HG03378 (cell line): ENCODE results near the gene ASCC2.
A peak's percentile ranks its signal among the peaks of the same experiment; 100 is the strongest.

Experiments used
- ATAC-seq: cut with Tn5 transposase; IDR thresholded peaks from one replicate; pipeline ENCODE4 v1.9.1; 2021; ENCODE audit warnings: mild to moderate bottlenecking, moderate library complexity; ENCODE audit not compliant: unreplicated experiment

Gene ASCC2

DNA sequence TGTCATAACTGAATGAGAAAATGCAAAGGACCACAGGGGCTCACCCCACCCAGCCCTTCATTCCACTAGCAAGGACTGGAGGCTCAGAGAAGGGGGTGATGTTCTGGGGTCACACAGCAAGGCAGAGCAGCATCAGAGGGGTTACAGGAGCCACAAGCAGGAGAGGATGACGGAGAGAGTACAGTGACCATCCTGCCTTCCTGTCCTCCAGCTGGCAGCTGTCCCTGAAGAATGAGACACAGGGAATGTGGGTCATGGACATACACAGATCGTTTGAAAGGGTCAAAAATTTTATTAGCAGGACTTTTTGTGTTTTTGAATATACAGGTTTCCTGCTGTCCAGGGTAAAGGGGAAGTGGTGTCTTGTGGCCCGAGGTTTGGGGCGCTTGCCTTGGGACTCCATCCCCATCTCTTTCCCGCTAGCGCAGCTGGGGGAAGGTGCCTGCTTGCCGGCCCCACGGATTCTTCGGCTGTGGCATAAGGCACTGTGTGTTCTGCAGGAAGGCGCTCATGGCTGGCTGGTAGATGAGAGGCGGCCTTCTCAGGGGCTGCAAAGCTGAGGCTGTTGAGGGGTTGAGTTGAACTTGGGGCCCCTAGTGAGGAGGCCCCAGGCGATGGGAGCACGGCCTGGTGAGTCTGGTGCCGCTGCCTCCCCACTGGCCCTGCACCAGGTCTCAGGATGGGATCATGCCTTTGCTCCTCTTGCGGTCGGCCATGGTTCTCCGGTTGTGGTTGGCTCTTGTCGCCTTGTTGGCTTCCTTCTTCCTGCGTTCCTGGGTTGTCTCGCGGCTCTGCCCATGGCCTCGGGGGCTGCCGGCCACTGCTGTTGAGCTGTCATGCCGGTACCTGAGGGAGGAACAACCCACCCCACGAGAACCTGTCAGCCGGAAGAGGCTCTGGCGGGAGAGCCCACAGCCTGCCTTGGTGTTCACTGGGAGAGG is 49.5 kb downstream of the ASCC2 start:
- no peak for ATAC-seq

- no peak for ATAC-seq
Observed at GRCh38 chr22:29787371-29787980, 50.6 kb downstream of the ASCC2 start.

GRCh38 chr22:29786031-29786430 is 52.0 kb downstream of the ASCC2 start:
- no peak for ATAC-seq

DNA sequence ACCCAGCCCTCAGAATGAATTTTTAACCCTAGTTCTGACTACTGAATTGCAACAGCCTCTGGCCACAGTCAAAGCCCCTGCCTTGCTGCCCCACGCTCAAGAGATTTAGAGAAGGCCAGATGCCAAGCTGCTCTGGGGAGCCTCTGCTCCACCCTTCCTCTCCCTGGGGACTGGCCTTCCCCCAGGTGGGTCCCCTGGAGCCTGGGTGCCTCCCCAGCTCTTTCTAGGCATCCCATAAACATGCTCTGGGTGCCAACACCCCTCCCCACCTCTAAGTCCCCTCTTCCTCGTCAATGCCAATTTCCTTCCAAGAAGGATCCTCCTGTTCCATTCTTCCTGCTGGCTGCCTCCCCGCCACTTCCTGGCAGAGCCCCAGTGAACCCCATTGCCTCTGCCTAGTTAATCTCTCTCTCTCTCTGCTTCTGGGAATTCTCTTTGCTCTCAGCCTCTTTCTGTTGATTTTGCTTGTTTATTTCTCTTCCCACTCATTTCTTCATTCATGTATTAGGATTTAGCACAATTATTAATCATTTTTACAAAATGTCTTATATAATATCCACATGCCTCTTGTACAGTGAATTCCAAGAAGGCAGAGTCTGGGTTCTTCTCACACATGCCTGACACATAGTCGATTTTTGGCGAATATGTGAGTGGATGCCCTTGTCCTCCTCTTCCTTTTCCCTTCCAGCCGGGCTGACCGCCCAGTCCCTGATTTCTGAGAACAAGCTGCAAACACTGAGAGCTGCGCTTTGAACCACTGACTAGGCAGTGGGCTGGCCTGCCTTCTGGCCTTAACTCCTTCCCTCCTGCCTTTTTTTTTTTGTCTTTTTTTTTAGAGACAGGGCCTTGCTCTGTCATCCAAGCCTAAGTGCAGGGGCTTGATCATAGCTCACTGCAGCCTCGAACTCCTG is 53.4 kb downstream of the ASCC2 start:
- no peak for ATAC-seq

- no peak for ATAC-seq
Observed at GRCh38 chr22:29782061-29782845, 55.8 kb downstream of the ASCC2 start.

DNA sequence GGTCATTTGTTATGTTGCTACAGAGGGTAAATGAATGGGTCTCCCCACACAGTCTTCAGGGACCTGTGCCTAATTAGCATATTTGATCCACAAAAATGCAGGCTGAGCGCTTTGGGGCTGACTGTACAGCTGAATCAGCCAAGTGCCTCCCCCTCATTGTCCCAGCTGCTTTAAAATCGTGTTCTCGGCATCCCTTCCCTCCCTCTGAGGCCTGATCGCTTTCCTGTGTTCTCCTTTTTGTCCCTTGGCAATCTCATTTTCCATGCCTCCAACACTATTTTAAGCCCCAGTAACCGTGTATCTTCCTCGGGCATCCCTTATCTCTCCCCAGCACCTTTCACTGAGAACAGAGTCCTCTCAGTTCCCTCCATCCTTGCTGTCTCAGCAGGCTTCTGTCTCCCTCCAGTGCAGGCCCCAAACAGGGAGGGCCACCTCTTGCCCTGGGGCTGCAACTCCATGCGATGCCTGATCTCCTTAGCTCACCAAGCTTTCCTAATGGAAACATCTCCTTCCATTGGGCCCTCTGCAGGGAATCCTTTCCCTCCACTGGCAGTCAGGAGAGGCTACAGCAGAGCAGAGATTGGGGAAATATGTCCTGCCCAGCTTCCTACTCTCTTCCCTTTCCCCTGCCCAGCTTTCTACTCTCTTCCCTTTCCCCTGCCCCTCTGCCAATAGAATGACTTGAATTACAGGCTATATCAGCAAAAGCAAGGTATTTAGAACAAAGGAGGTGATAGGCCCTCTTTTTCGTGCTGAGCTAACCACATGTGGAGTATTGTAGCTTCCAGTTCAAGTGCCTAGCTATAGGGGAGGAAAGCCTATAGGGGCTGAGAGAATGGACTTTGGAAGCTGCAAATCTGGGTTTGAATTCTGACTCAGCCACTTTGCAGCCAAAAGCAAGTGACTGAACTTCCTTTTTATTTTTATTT is 57.1 kb downstream of the ASCC2 start:
- ATAC-seq: no peak

DNA sequence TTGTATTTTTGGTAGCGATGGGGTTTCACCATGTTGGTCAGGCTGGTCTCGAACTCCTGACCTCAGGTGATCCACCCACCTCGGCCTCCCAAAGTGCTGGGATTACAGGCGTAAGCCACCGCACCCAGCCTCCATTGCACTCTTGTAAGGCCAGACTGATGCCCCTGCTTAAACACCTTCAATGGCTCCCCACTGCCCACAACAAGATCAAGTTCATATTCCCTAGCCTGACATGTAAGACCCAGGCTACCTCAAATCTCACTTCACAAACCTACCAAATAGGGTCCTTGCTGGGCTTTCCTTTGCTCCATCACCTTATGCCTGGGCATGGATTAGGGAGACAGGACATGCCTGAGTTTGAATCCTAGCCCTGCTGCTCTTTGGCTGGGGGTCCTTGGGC is 57.9 kb downstream of the ASCC2 start:
- no peak for ATAC-seq

GRCh38 chr22:29773233-29773632 is 64.8 kb downstream of the ASCC2 start:
- ATAC-seq: no peak

DNA sequence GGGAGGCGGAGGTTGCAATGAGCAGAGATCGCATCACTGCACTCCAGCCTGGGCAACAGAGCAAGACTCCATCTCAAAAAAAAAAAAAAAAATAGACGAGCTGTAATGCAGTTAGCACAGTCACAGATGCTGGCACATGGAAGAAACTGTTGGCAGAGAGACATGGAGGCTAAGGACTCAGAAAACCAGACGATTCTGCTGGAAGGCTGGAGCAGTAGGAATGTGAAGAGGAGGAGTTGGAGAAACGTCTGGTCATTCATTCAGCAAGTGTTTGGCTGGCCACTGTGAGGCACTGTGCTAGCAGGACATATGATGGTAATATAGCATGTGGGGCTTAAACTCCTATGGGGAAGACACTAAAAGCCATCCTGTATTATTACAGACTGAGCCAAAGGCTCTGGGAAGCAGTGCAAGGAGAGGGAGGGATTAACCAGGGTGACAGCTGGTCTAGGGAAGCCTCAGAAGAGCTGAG is 65.9 kb downstream of the ASCC2 start:
- ATAC-seq: no peak

DNA sequence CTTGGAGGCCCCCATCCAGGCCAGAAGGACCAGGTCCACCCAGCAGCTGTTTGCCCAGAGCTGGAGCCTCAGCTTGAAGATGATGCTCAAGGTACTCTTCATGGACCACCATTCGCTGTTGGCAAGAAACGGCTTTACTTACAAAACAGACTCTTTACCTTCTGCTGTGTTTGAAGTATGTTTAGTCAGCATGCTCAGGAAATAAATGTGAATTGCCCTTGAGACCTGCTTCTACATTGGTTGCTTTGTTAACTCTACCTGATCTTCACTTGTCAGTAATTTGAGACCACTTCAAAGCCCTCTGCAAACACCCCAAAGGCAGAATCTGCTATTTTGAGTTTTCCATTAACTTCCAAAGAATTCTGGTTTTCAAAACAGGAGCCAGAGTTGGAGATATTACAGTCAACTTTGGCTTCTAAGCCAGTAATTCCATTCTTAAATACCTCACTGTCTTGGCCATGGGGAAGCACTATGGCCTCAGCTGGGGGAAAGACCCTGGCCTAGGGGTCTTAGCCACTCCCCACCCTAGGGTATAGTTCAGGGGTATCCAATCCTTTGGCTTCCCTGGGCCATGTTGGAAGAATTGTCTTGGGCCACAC is 68.3 kb downstream of the ASCC2 start:
- ATAC-seq: no peak

DNA sequence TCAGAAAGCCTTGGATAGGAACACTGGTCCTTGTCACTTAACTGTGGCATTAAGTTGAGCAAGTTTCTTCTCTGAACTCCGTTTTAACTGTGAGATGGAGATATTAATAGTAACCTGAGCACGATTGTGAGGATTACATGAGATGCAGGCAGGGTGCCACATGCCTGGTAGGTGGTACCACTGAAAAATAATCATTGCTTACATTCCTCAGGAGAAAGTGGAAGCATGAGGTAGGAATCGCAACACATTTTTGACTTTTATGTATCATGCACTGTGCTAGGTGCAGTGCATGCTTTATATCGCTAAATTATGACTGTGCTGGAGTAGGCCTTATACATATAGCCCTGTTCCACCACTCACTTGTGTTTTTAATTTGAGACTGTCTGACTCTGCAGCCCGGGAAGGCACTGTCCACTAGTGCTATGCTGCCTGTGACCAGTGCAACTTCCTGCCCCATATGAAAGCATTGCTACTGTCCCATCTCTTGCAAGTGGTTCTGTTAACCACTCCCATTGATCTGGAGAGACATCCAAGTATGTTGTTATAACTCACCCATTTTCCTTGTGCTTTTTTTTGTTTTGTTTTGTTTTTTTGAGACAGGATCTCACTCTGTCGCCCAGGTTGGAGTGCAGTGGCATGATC is 69.9 kb downstream of the ASCC2 start:
- no peak for ATAC-seq

DNA sequence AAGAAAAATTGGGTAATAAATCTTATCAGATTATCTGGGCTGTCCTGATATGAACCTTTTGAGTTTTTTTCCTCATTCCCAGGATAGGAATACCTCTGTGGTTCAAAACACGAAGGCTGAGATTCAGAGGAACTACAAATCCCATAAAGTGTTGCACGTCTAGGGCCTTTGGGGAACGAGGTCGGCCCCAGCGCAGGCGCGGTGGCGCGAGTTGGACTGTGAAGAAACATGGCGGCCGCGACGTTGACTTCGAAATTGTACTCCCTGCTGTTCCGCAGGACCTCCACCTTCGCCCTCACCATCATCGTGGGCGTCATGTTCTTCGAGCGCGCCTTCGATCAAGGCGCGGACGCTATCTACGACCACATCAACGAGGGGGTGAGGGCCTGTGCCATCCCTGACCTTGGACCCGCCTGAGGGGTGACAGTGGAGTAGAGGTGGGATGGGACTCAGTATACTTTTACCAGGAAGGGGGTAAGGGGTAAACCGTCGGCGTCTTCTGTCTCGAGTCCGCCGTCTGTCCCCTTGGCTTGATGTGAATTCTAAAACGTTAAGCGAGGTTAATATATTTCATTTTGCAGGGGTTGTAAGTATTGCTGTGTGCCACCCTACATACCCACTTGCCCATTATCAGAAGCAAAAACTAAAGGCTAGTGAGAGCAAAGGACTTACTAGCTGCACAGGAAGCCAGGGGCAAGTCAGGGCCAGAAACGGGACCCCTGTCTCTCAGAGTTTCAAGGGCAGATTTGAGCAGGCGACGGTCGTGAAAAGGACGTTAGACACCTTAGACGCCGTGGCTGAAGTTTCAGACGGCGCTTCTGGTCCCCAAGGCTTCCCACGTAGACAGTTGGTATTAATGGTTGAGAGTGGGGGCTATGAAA is 70.7 kb downstream of the ASCC2 start, which contains the start of gene UQCR10:
TSS of gene UQCR10 (plus strand) at position 199 of the 881 bp plus-strand sequence. CDS start at position 229, 30 bp downstream.
- peak; percentile 60 for ATAC-seq

DNA sequence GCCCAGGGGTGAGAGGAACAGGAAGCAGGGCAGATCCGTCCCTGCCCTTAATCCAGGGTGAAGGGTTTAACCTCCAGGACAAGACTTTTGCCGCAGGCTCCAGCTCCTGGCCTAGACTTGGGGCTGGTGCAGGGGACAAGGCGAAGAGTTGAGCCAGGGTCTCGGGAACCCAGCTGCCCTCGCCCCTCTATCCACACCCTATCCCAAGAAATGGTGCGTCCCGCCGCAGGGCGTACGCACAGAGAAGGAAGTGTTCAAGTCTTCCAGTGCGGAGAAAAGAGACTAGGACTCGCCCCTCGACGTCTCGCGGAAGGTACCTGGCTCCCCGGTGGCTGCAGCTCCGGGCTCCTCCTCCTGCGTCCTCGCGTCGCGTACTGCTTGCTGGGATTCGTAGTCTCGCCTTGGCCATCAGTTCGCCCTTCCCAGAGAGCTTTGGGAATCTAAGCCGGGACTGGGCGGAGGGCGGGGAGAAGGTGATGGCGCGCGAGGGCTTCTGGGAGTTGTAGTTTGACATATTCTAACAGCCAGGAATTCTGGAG is 71.4 kb downstream of the ASCC2 start, which contains the start of gene ZMAT5:
TSS of gene ZMAT5 (minus strand) at position 376 of the 539 bp plus-strand sequence. CDS start 18,463 bp downstream, outside the sequence.
- ATAC-seq: peak; percentile 63

GRCh38 chr22:29765905-29766631 is 72.0 kb downstream of the ASCC2 start:
- ATAC-seq: peak; percentile 13

GRCh38 chr22:29762263-29762662 is 75.8 kb downstream of the ASCC2 start:
- ATAC-seq: no peak

DNA sequence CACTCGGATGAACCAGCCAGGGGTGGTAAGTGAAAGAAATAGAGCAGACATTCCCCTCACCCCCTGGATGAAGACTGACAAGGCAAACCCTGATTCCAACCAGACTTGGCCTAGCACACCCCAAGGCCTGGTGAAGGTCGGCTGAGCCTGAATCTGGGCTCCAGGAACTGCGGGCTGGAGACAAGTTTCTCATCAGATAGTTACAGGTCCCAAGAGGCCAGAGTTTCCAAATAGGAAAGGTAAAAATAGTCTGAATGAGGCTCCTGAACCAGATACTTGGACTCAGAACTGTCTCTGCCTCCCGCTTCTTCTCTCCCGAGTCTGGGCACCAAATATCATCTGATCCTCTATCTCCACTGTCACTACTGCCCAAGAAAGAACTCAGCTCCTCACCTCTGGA is 79.1 kb downstream of the ASCC2 start:
- no peak for ATAC-seq
